ENCODE results near the gene PRKAG2. TPM values are rescaled to one million over a fixed set of nuclear protein-coding genes. Genes with fewer than 3 reads are reported as not detected.

Gene PRKAG2
- polyA plus RNA-seq, 1 of the 3 experiments (the other 2 are of a cell fraction): 51.6 TPM

DNA sequence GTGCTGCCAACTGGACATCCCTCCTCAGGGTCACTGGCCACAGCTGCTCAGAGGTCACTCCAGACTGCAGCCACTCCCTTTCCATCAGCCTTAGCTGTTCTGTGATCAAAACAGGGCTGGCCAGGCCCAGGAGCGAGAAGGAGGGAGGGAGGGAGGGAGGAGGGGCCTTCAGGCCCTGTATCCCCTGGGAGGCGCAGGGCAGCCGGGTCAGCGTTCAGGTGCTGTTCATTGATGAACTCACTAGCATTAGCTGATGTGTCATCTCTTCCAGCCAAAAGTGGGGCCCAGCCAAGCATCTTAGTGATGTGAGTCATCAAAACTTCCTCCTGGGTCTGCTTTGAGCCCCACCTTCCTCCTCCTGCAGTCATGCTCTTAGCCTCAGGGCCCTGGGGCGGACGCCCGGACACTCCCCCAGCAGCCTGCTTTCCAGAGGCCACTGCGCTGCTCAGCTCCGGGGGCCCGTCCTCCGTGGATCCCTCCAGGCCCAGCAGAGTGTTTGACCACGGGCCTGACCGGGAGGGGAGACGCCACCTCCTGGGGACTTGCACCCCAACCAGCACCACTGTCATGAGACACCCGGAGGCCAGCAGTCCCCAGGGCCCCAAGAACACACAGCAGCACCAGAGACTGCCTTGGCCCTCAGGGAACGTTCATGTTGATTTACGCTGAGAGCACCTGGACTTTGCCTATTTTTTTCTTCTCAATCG lies 149.2 kb downstream of the PRKAG2 start (continued):
- TF ChIP-seq, protein P1, sequence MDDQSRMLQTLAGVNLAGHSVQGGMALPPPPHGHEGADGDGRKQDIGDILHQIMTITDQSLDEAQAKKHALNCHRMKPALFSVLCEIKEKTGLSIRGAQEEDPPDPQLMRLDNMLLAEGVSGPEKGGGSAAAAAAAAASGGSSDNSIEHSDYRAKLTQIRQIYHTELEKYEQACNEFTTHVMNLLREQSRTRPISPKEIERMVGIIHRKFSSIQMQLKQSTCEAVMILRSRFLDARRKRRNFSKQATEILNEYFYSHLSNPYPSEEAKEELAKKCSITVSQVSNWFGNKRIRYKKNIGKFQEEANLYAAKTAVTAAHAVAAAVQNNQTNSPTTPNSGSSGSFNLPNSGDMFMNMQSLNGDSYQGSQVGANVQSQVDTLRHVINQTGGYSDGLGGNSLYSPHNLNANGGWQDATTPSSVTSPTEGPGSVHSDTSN (IDR thresholded peaks at IDR 0.05): peak; percentile 84
- TF ChIP-seq EP300 (IDR thresholded peaks at IDR 0.05; ENCODE audit: borderline replicate concordance in 1 of 2, low read depth in 1 of 2, low read length in 1 of 2): peak; percentile 37 to 94; a peak in 2 of 4 replicates
- TF ChIP-seq NFIC (IDR thresholded peaks at IDR 0.05; ENCODE audit: borderline replicate concordance): peak; percentile 92
- TF ChIP-seq EZH2phosphoT487 (IDR thresholded peaks at IDR 0.05; ENCODE audit: borderline replicate concordance, low read depth): no peak
- TF ChIP-seq, protein P2, sequence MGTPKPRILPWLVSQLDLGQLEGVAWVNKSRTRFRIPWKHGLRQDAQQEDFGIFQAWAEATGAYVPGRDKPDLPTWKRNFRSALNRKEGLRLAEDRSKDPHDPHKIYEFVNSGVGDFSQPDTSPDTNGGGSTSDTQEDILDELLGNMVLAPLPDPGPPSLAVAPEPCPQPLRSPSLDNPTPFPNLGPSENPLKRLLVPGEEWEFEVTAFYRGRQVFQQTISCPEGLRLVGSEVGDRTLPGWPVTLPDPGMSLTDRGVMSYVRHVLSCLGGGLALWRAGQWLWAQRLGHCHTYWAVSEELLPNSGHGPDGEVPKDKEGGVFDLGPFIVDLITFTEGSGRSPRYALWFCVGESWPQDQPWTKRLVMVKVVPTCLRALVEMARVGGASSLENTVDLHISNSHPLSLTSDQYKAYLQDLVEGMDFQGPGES (IDR thresholded peaks at IDR 0.05; ENCODE audit: low read depth, low read length): no peak
- peak; percentile 63; the same call in 1 of the 2 replicates for TF ChIP-seq SIN3A (IDR thresholded peaks at IDR 0.05; ENCODE audit: borderline replicate concordance, low read depth, low read length)
- no peak for TF ChIP-seq MXI1 (IDR thresholded peaks at IDR 0.05; ENCODE audit: low read depth, low read length)
- TF ChIP-seq RXRA (IDR thresholded peaks at IDR 0.05; ENCODE audit: borderline replicate concordance, low read depth): peak; percentile 98
- no peak for TF ChIP-seq CHD2 (IDR thresholded peaks at IDR 0.05; ENCODE audit: low read length, partially characterized antibody)
- no peak for TF ChIP-seq NRF1 (IDR thresholded peaks at IDR 0.05; ENCODE audit: low read depth, low read length)
- TF ChIP-seq SMC3 (IDR thresholded peaks at IDR 0.05; ENCODE audit: low read depth, low read length): 0 out of 2 replicates have a peak, but pooled peaks have one; percentile 4
- TF ChIP-seq RCOR1 (IDR thresholded peaks at IDR 0.05; ENCODE audit: low read length): no peak; the same call in 1 of the 2 replicates
- peak; percentile 100 for TF ChIP-seq FOSL2 (IDR thresholded peaks at IDR 0.05; ENCODE audit: borderline replicate concordance, low read depth)
- TF ChIP-seq TCF12 (IDR thresholded peaks at IDR 0.05): peak; percentile 93
- no peak for TF ChIP-seq RFX5 (IDR thresholded peaks at IDR 0.05; ENCODE audit: low read length)
- no peak for TF ChIP-seq TAF1 (IDR thresholded peaks at IDR 0.05; ENCODE audit: borderline replicate concordance, low read depth, low read length)
- no peak for TF ChIP-seq YY1 (IDR thresholded peaks at IDR 0.05; ENCODE audit: low read depth)
- TF ChIP-seq GABPA (IDR thresholded peaks at IDR 0.05; ENCODE audit: low read depth): no peak
- no peak for TF ChIP-seq GATA2 (CRISPR knock-in tag; IDR thresholded peaks at IDR 0.05)
- TF ChIP-seq, protein P3, sequence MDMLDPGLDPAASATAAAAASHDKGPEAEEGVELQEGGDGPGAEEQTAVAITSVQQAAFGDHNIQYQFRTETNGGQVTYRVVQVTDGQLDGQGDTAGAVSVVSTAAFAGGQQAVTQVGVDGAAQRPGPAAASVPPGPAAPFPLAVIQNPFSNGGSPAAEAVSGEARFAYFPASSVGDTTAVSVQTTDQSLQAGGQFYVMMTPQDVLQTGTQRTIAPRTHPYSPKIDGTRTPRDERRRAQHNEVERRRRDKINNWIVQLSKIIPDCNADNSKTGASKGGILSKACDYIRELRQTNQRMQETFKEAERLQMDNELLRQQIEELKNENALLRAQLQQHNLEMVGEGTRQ (IDR thresholded peaks at IDR 0.05; ENCODE audit: borderline replicate concordance, low read depth, low read length): no peak
- no peak for TF ChIP-seq FOXJ3 (CRISPR knock-in tag; IDR thresholded peaks at IDR 0.05)
- TF ChIP-seq, protein P4, sequence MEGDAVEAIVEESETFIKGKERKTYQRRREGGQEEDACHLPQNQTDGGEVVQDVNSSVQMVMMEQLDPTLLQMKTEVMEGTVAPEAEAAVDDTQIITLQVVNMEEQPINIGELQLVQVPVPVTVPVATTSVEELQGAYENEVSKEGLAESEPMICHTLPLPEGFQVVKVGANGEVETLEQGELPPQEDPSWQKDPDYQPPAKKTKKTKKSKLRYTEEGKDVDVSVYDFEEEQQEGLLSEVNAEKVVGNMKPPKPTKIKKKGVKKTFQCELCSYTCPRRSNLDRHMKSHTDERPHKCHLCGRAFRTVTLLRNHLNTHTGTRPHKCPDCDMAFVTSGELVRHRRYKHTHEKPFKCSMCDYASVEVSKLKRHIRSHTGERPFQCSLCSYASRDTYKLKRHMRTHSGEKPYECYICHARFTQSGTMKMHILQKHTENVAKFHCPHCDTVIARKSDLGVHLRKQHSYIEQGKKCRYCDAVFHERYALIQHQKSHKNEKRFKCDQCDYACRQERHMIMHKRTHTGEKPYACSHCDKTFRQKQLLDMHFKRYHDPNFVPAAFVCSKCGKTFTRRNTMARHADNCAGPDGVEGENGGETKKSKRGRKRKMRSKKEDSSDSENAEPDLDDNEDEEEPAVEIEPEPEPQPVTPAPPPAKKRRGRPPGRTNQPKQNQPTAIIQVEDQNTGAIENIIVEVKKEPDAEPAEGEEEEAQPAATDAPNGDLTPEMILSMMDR (IDR thresholded peaks at IDR 0.05): peak; percentile 40
- no peak; the same call in 1 of the 2 replicates for TF ChIP-seq MEF2A (IDR thresholded peaks at IDR 0.05; ENCODE audit: borderline replicate concordance, low read depth)
- TF ChIP-seq JUND (IDR thresholded peaks at IDR 0.05): peak; percentile 98; the same call in 1 of the 2 replicates
